Body of pancreas (tissue), 4 donors: ENCODE results near the gene DDX43. TPM values are rescaled to one million over a fixed set of nuclear protein-coding genes. Genes with fewer than 3 reads are reported as not detected.

Experiments
- ATAC-seq: fragments of 150-250 bp; one replicate; pipeline ENCODE4 v1.9.1; 2016
- DNase-seq, 4 donors: peaks; one replicate each; pipeline ENCODE4 v3.0.0-alpha.2; 2019
- H3K27ac ChIP-seq, 4 donors: fragments of 200-600 bp; sonication (generic); 1 replicate in 3 of 4; 2 replicates in 1 of 4; pipeline versions ENCODE4 v1.5.1 to v1.6.1; 2016 to 2019; ENCODE audit warnings: mild to moderate bottlenecking in 1 of 4, mixed read lengths in 1 of 4, moderate library complexity in 1 of 4
- H3K27me3 ChIP-seq, 2 donors: fragments of 200-600 bp; sonication (generic); one replicate each; pipeline ENCODE4 v1.6.0; 2016; ENCODE audit warnings: mild to moderate bottlenecking in 1 of 2
- H3K36me3 ChIP-seq, 2 donors: fragments of 200-600 bp; sonication (generic); replicated peaks in 1 of 2; 2 replicates each; pipeline ENCODE4 v1.5.1; 2016; ENCODE audit warnings: low read depth in 2 of 2; ENCODE audit not compliant: insufficient read depth in 1 of 2
- H3K4me1 ChIP-seq: fragments of 200-600 bp; sonication (generic); one replicate; pipeline ENCODE4 v1.6.0; 2016
- H3K4me3 ChIP-seq, 2 donors: fragments of 200-600 bp; sonication (generic); 1 replicate in 1 of 2; 2 replicates in 1 of 2; pipeline ENCODE4 v1.5.1; 2016 to 2019
- H3K9me3 ChIP-seq, 3 donors: fragments of 200-600 bp; sonication (generic); 1 replicate in 2 of 3; 2 replicates in 1 of 3; pipeline ENCODE4 v1.5.1; 2016
- POLR2A ChIP-seq, 3 donors: fragments of 450-650 bp; IDR thresholded peaks; one replicate each; pipeline ENCODE4 v1.6.1; 2016; ENCODE audit warnings: antibody characterized with exemption in 3 of 3, mild to moderate bottlenecking in 2 of 3
- WGBS, 2 donors: methylation state at CpG; one replicate each; pipeline ENCODE4 v1.1.5; 2017; 5-methylcytosine and 5-hydroxymethylcytosine counted together
- intact Hi-C: fragments of 100-400 bp; cut with DNase I; formaldehyde crosslinking; loops from one replicate; pipeline ENCODE4 v1.15.1; 2023
- total RNA-seq, 2 donors: library from RNA; depleted of rRNA; stranded (reverse); fragments of >200 nt; gene quantifications; one replicate each; pipeline ENCODE4 v1.1.0, GENCODE V29; 2016
- TF ChIP-seq, protein P1 (sequence below), 7 experiments: fragments of 450-650 bp in 4 of 7; fragments of 200-600 bp in 3 of 7; sonication (generic) in 3 of 7; IDR thresholded peaks; one replicate each; pipeline ENCODE4 v1.5.1; 2016 to 2019; ENCODE audit warnings: antibody characterized with exemption in 7 of 7

DDX43 gene
- total RNA-seq, 2 donors from 2014 or later, result 0.26 to 3.0 TPM

DNA sequence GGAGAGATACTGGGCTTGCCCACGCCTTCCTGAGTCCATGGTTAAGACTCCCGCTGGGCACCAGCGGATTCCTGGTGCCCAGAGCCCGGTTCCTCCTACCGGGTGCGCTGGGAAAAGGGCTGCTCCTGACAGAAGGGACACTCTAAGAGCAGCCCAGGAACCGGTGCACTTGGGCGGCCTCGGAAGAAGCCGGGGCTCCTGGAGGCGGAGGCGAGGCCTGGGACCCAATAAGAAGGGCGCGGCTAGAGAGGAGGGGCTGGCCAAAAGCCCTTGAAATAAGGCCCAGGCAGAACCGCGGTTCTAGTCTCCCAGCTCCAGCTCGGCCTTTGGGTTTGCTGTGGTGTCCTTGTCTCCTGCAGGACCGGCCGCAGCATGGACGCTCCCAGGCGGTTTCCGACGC lies 32.3 kb upstream of the DDX43 start, which contains the start of gene KHDC3L:
Gene KHDC3L (plus strand): TSS at position 301 of the 400 bp plus-strand sequence. CDS start 72 bp downstream, at position 373.
- 83 to 86% methylated on average over 14 to 17 of the region's 23 CpGs for WGBS, 2 donors
- Histone ChIP-seq H3K9me3 (no peaks in the 10 kb centered on the region), H3K27ac (no peak within 1 kb of the TSS), H3K4me1 (no peaks in the 10 kb centered on the region), H3K36me3 (no peaks in the 10 kb centered on the region), H3K27me3 (no peaks in the 10 kb centered on the region), H3K4me3 (no peak within 1 kb of the TSS)
- intact Hi-C loops, result no loop called here
- TF ChIP-seq, protein P1, sequence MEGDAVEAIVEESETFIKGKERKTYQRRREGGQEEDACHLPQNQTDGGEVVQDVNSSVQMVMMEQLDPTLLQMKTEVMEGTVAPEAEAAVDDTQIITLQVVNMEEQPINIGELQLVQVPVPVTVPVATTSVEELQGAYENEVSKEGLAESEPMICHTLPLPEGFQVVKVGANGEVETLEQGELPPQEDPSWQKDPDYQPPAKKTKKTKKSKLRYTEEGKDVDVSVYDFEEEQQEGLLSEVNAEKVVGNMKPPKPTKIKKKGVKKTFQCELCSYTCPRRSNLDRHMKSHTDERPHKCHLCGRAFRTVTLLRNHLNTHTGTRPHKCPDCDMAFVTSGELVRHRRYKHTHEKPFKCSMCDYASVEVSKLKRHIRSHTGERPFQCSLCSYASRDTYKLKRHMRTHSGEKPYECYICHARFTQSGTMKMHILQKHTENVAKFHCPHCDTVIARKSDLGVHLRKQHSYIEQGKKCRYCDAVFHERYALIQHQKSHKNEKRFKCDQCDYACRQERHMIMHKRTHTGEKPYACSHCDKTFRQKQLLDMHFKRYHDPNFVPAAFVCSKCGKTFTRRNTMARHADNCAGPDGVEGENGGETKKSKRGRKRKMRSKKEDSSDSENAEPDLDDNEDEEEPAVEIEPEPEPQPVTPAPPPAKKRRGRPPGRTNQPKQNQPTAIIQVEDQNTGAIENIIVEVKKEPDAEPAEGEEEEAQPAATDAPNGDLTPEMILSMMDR (IDR thresholded peaks at IDR 0.05), result no peak
- TF ChIP-seq POLR2A (IDR thresholded peaks at IDR 0.05), result no peak
- ATAC-seq (no peak), DNase-seq (no peak)

DNA sequence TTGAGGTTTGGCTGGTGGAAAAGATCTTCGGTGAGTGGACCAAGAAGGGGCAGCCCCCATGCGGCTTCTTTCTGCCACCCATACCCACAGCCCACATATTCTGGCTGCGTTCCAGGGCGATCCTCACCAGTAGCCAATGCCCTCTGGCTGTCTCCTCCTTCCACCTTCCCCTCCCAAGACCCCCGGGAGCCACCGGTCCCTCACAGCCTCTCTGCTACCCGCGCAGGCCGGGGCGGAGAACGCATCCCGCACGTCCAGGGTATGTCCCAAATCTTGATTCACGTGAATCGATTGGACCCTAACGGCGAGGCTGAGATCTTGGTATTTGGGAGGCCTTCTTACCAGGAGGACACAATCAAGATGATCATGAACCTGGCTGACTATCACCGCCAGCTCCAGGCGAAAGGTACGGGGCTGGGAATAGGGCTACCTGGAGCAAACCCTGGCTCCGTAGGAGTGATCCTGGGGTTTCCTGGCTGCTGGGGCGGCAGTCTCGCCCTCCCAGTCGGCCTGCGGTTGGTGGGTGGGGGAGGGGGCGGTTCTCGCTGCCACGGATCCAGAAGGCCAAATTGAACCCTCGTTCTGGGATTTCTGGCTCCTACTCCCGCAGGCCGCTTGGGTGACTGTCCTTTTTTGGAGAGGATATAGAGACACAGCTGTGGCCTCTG lies 31.6 kb upstream of the DDX43 start:
- H3K27ac ChIP-seq, result no peak overlapping the region
- no peak overlapping the region for H3K4me3 ChIP-seq
- intact Hi-C loops, result no loop called here
- no peaks in the 10 kb centered on the region for H3K4me1 ChIP-seq
- WGBS, 2 donors, result 88 to 93% methylated on average over 28 to 29 of the region's 31 CpGs
- no peak for TF ChIP-seq POLR2A (IDR thresholded peaks at IDR 0.05)
- TF ChIP-seq, protein P1 (IDR thresholded peaks at IDR 0.05), result no peak
- H3K36me3 ChIP-seq, result no peaks in the 10 kb centered on the region
- no peaks in the 10 kb centered on the region for H3K9me3 ChIP-seq
- no peaks in the 10 kb centered on the region for H3K27me3 ChIP-seq
- ATAC-seq, result no peak
- no peak for DNase-seq

DNA sequence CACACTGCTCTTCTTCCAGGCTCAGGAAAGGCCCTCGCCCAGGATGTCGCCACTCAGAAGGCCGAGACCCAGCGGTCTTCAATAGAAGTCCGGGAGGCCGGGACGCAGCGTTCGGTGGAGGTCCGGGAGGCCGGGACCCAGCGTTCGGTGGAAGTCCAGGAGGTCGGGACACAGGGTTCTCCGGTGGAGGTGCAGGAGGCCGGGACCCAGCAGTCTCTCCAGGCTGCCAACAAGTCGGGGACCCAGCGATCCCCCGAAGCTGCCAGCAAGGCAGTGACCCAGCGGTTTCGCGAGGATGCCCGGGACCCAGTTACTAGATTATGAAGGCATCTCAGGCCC lies 31.1 kb upstream of the DDX43 start:
- Histone ChIP-seq H3K27me3 (no peaks in the 10 kb centered on the region), H3K9me3 (no peaks in the 10 kb centered on the region), H3K36me3 (no peaks in the 10 kb centered on the region), H3K27ac (no peak overlapping the region), H3K4me1 (no peaks in the 10 kb centered on the region), H3K4me3 (no peak overlapping the region)
- ATAC-seq, result no peak
- WGBS, 2 donors, result 91% methylated on average over 20 to 23 of the region's 23 CpGs
- TF ChIP-seq, protein P1 (IDR thresholded peaks at IDR 0.05), result no peak
- no peak for TF ChIP-seq POLR2A (IDR thresholded peaks at IDR 0.05)
- intact Hi-C loops, result no loop called here
- no peak for DNase-seq

DNA sequence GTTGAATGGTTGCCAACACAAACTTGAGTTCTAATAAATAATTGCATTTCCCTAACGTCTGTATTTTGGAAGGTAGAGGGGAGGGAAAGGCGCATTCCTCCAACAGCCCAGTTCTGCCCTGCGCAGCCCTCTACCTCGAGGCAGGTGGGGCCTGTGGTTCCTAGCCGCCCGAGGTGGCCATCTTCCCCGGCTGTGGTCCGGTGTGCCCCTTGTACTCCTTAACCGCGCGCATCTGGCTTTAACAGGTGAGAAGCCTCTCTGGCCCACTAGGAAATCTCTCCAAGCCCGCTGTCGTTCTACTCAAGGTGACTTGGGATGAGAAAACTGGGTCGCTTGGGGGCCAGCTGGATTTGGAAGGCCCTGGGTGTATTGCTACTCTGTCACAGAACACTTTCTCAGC lies 30.5 kb upstream of the DDX43 start:
- H3K9me3 ChIP-seq, result no peaks in the 10 kb centered on the region
- H3K36me3 ChIP-seq, result no peaks in the 10 kb centered on the region
- intact Hi-C loops, result no loop called here
- DNase-seq (no peak), ATAC-seq (no peak)
- no peaks in the 10 kb centered on the region for H3K4me1 ChIP-seq
- H3K4me3 ChIP-seq, result no peak overlapping the region
- 75 to 81% methylated on average over 9 to 14 of the region's 14 CpGs for WGBS, 2 donors
- H3K27ac ChIP-seq, result no peak overlapping the region
- no peak for TF ChIP-seq POLR2A (IDR thresholded peaks at IDR 0.05)
- TF ChIP-seq, protein P1 (IDR thresholded peaks at IDR 0.05), result no peak
- no peaks in the 10 kb centered on the region for H3K27me3 ChIP-seq

DNA sequence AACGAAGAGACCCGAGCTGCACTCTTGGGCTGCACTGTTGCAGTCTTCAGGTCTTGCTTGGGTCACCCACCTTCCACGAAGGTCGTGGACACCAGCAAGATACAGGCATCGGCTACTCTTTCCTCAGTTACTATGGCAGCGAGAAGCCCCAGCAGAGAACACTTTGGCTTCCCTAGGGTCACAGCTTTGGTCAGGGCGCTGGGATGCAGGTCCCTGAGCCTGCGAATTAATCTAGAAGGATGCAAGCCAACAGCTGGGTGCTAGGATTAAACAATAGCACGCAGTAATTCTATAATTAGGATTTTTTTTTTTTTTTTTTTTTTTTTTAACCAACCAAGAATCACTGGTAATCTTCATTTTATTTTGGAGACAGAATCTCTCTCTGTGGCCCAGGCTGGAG lies 30.1 kb upstream of the DDX43 start:
- no peaks in the 10 kb centered on the region for H3K36me3 ChIP-seq
- H3K9me3 ChIP-seq, result no peaks in the 10 kb centered on the region
- H3K27ac ChIP-seq, result no peak overlapping the region
- ATAC-seq (no peak), DNase-seq (no peak)
- intact Hi-C loops, result no loop called here
- 80 to 83% methylated on average over 5 to 9 of the region's 9 CpGs for WGBS, 2 donors
- TF ChIP-seq, protein P1 (IDR thresholded peaks at IDR 0.05), result no peak
- no peak for TF ChIP-seq POLR2A (IDR thresholded peaks at IDR 0.05)
- H3K27me3 ChIP-seq, result no peaks in the 10 kb centered on the region
- H3K4me3 ChIP-seq, result no peak overlapping the region
- no peaks in the 10 kb centered on the region for H3K4me1 ChIP-seq
